ENCODE measurements around the gene OR4D6. TPM values are rescaled to one million over a fixed set of nuclear protein-coding genes. Genes with fewer than 3 reads are reported as not detected.

The OR4D6 gene
- total RNA-seq, 1 donor from 2014 or later = not detected

Other genes starting within 250 kb of the OR4D6 start
- not detected in 3 replicates for gene MPEG1, start 244.0 kb upstream of the OR4D6 start, total RNA-seq
- gene OR5AN1, start 98.1 kb upstream of the OR4D6 start, total RNA-seq = not detected in 3 replicates
- gene OR5A2, start 30.5 kb upstream of the OR4D6 start, total RNA-seq = not detected in 3 replicates
- gene OR5A1, start 20.5 kb upstream of the OR4D6 start, total RNA-seq = not detected in 3 replicates
- not detected in 3 replicates for gene OR4D10, start 16.4 kb downstream of the OR4D6 start, total RNA-seq
- gene OR4D11, start 46.6 kb downstream of the OR4D6 start, total RNA-seq = not detected in 3 replicates
- gene OR4D9, start 54.6 kb downstream of the OR4D6 start, total RNA-seq = not detected in 3 replicates
- 45.0 to 47.6 TPM (median 46.8 TPM) in 3 replicates for gene OSBP, start 158.8 kb downstream of the OR4D6 start, total RNA-seq
- gene PATL1, start 212.1 kb downstream of the OR4D6 start, total RNA-seq = 30.6 to 32.0 TPM (median 31.6 TPM) in 3 replicates

Measured in mesothelial cell of epicardium (in vitro differentiated cells).